GM23338 (cell line): ENCODE measurements around the gene SLC26A1. TPM values are rescaled to one million over a fixed set of nuclear protein-coding genes. Genes with fewer than 3 reads are reported as not detected.

Experiments used
- ATAC-seq: fragments of 200-7000 bp; cut with Tn5 transposase; 3 replicates; pipeline ENCODE4 v1.9.1; 2020
- DNase-seq: peaks from one replicate; pipeline ENCODE4 v3.0.0-alpha.2; 2015; ENCODE audit warnings: low spot score
- H2AFZ ChIP-seq: fragments of 200-600 bp; sonication (generic); 2 replicates; pipeline ENCODE4 v1.8.0; 2016; ENCODE audit warnings: antibody characterized with exemption, mild to moderate bottlenecking, moderate library complexity
- H3F3A ChIP-seq: fragments of 200-600 bp; sonication (generic); replicated peaks from 2 replicates; pipeline ENCODE4 v1.8.0; 2017; ENCODE audit warnings: antibody characterized with exemption, mixed run types, low read depth
- H3K27ac ChIP-seq: fragments of 200-600 bp; sonication (generic); 2 replicates; pipeline ENCODE4 v1.6.1; 2016; ENCODE audit warnings: low read depth
- H3K27me3 ChIP-seq: fragments of 200-600 bp; sonication (generic); 2 replicates; pipeline ENCODE4 v1.8.0; 2016; ENCODE audit warnings: mild to moderate bottlenecking, mixed run types, moderate library complexity; ENCODE audit not compliant: insufficient read depth
- H3K36me3 ChIP-seq: fragments of 200-600 bp; sonication (generic); 2 replicates; pipeline ENCODE4 v1.8.0; 2016; ENCODE audit warnings: mild to moderate bottlenecking; ENCODE audit not compliant: insufficient read depth
- H3K4me1 ChIP-seq: fragments of 200-600 bp; sonication (generic); 2 replicates; pipeline ENCODE4 v1.8.0; 2016; ENCODE audit warnings: mild to moderate bottlenecking, moderate library complexity; ENCODE audit not compliant: insufficient read depth
- H3K4me2 ChIP-seq: fragments of 200-600 bp; sonication (generic); 2 replicates; pipeline ENCODE4 v1.7.1; 2017; ENCODE audit warnings: mixed run types
- H3K4me3 ChIP-seq: fragments of 200-600 bp; sonication (generic); 2 replicates; pipeline ENCODE4 v1.6.1; 2016; ENCODE audit warnings: mixed run types
- H3K79me2 ChIP-seq: fragments of 200-600 bp; sonication (generic); replicated peaks from 2 replicates; pipeline ENCODE4 v1.8.0; 2017; ENCODE audit warnings: mild to moderate bottlenecking; ENCODE audit not compliant: insufficient read depth
- H3K9me2 ChIP-seq: fragments of 200-600 bp; sonication (generic); 2 replicates; pipeline ENCODE4 v1.8.0; 2017; ENCODE audit not compliant: insufficient read depth
- H4K20me1 ChIP-seq: fragments of 200-600 bp; sonication (generic); replicated peaks from 2 replicates; pipeline ENCODE4 v1.8.0; 2017; ENCODE audit warnings: mild to moderate bottlenecking; ENCODE audit not compliant: insufficient read depth
- H3K27ac Mint-ChIP-seq: 2 replicates; pipeline ENCODE4 v1.8.0; 2020; ENCODE audit warnings: inconsistent platforms, mild to moderate bottlenecking, moderate library complexity, mixed read lengths
- H3K27me3 Mint-ChIP-seq: 3 replicates; pipeline ENCODE4 v1.8.0; 2022; ENCODE audit warnings: low read depth, mild to moderate bottlenecking, moderate library complexity, mixed read lengths, inconsistent platforms; ENCODE audit not compliant: insufficient read depth, poor library complexity
- H3K36me3 Mint-ChIP-seq: 3 replicates; pipeline ENCODE4 v1.8.0; 2021; ENCODE audit warnings: low read depth, mild to moderate bottlenecking, inconsistent platforms, moderate library complexity, mixed read lengths
- H3K4me1 Mint-ChIP-seq: 3 replicates; pipeline ENCODE4 v1.8.0; 2020; ENCODE audit warnings: mild to moderate bottlenecking, inconsistent platforms, mixed read lengths
- H3K4me3 Mint-ChIP-seq: 3 replicates; pipeline ENCODE4 v1.8.0; 2021; ENCODE audit warnings: moderate library complexity, mild to moderate bottlenecking, inconsistent platforms, mixed read lengths
- H3K9me3 Mint-ChIP-seq: 3 replicates; pipeline ENCODE4 v1.8.0; 2020; ENCODE audit warnings: moderate library complexity, mild to moderate bottlenecking, inconsistent platforms, mixed read lengths
- CTCF ChIP-seq, 2 experiments: fragments of 200-600 bp in 1 of 2; sonication (generic) in 1 of 2; conservative IDR thresholded peaks; 2 replicates each; pipeline versions ENCODE4 v1.5.1 to v1.6.1; 2016 to 2017; ENCODE audit warnings: antibody characterized with exemption in 2 of 2, low read depth in 2 of 2, mild to moderate bottlenecking in 2 of 2, moderate library complexity in 1 of 2
- EZH2 ChIP-seq: fragments of 200-600 bp; sonication (generic); IDR thresholded peaks from one replicate; pipeline ENCODE4 v1.8.0; 2017; ENCODE audit warnings: antibody characterized with exemption, mild to moderate bottlenecking, low read depth; ENCODE audit not compliant: unreplicated experiment
- EZH2phosphoT487 ChIP-seq: fragments of 200-600 bp; sonication (generic); IDR thresholded peaks from one replicate; pipeline ENCODE4 v1.8.1; 2018; ENCODE audit warnings: antibody characterized with exemption; ENCODE audit not compliant: unreplicated experiment
- NANOG ChIP-seq: IDR thresholded peaks from 2 replicates; pipeline ENCODE4 v1.6.1; 2016; ENCODE audit warnings: antibody characterized with exemption, borderline replicate concordance
- STAT1 ChIP-seq: IDR thresholded peaks from one replicate; pipeline ENCODE4 v1.6.1; 2016; ENCODE audit warnings: antibody characterized with exemption; ENCODE audit not compliant: unreplicated experiment
- ZNF114 ChIP-seq: fragments of 250-450 bp; sonication (Bioruptor Pico); IDR thresholded peaks from 2 replicates; pipeline ENCODE4 v1.5.0; 2020; ENCODE audit warnings: mild to moderate bottlenecking, moderate library complexity
- polyA plus RNA-seq: library from polyadenylated mRNA; unstranded; fragments of >200 nt; fragmentation: Nextera tagmentation; extraction: Ambion mirVana; gene quantifications from 2 replicates; pipeline ENCODE4 v1.2.1, GENCODE V29; 2016
- total RNA-seq: library from RNA; depleted of rRNA; stranded (reverse); fragments of >200 nt; shearing (Covaris generic); gene quantifications from 2 replicates; pipeline ENCODE4 v1.2.3, GENCODE V29; 2014
- TF ChIP-seq, protein P1 (sequence below): IDR thresholded peaks from 2 replicates; pipeline ENCODE4 v1.6.1; 2016; ENCODE audit warnings: antibody characterized with exemption
- TF ChIP-seq, protein P2 (sequence below): IDR thresholded peaks from one replicate; pipeline ENCODE4 v1.6.1; 2018; ENCODE audit warnings: antibody characterized with exemption; ENCODE audit not compliant: unreplicated experiment
- TF ChIP-seq, protein P3 (sequence below): fragments of 250-450 bp; sonication (Bioruptor Pico); IDR thresholded peaks from 2 replicates; pipeline ENCODE4 v1.5.0; 2020; ENCODE audit warnings: mild to moderate bottlenecking, moderate library complexity

SLC26A1 gene
- total and polyA plus RNA-seq, 2 experiments from 2014 or later: 0.10 to 0.27 TPM

GRCh38 chr4:1036976-1037810 lies 44.0 kb upstream of the SLC26A1 start:
- Mint-ChIP-seq H3K27me3 (peaks cover 8% of the 10 kb centered on the region), H3K4me3 (no peak overlapping the region), H3K27ac (no peak overlapping the region), H3K9me3 (no peaks in the 10 kb centered on the region), H3K4me1 (peaks cover 6% of the 10 kb centered on the region), H3K36me3 (no peaks in the 10 kb centered on the region)
- ATAC-seq (peak; percentile 8; the same call in 2 of the 3 replicates), DNase-seq (no peak)
- H3K79me2 ChIP-seq: no peaks in the 10 kb centered on the region
- H3K4me3 ChIP-seq: no peak overlapping the region
- H3K9me2 ChIP-seq: no peaks in the 10 kb centered on the region
- no peak for TF ChIP-seq STAT1
- TF ChIP-seq CTCF (conservative IDR thresholded peaks at IDR 0.05; ENCODE audit: low read depth in 2 of 2): no peak
- TF ChIP-seq, protein P1, sequence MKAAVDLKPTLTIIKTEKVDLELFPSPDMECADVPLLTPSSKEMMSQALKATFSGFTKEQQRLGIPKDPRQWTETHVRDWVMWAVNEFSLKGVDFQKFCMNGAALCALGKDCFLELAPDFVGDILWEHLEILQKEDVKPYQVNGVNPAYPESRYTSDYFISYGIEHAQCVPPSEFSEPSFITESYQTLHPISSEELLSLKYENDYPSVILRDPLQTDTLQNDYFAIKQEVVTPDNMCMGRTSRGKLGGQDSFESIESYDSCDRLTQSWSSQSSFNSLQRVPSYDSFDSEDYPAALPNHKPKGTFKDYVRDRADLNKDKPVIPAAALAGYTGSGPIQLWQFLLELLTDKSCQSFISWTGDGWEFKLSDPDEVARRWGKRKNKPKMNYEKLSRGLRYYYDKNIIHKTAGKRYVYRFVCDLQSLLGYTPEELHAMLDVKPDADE: no peak
- no peak for TF ChIP-seq ZNF114 (CRISPR knock-in tag)
- TF ChIP-seq NANOG: no peak
- TF ChIP-seq, protein P2, sequence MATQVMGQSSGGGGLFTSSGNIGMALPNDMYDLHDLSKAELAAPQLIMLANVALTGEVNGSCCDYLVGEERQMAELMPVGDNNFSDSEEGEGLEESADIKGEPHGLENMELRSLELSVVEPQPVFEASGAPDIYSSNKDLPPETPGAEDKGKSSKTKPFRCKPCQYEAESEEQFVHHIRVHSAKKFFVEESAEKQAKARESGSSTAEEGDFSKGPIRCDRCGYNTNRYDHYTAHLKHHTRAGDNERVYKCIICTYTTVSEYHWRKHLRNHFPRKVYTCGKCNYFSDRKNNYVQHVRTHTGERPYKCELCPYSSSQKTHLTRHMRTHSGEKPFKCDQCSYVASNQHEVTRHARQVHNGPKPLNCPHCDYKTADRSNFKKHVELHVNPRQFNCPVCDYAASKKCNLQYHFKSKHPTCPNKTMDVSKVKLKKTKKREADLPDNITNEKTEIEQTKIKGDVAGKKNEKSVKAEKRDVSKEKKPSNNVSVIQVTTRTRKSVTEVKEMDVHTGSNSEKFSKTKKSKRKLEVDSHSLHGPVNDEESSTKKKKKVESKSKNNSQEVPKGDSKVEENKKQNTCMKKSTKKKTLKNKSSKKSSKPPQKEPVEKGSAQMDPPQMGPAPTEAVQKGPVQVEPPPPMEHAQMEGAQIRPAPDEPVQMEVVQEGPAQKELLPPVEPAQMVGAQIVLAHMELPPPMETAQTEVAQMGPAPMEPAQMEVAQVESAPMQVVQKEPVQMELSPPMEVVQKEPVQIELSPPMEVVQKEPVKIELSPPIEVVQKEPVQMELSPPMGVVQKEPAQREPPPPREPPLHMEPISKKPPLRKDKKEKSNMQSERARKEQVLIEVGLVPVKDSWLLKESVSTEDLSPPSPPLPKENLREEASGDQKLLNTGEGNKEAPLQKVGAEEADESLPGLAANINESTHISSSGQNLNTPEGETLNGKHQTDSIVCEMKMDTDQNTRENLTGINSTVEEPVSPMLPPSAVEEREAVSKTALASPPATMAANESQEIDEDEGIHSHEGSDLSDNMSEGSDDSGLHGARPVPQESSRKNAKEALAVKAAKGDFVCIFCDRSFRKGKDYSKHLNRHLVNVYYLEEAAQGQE: no peak
- TF ChIP-seq EZH2phosphoT487: no peak
- no peak for TF ChIP-seq EZH2
- TF ChIP-seq, protein P3, sequence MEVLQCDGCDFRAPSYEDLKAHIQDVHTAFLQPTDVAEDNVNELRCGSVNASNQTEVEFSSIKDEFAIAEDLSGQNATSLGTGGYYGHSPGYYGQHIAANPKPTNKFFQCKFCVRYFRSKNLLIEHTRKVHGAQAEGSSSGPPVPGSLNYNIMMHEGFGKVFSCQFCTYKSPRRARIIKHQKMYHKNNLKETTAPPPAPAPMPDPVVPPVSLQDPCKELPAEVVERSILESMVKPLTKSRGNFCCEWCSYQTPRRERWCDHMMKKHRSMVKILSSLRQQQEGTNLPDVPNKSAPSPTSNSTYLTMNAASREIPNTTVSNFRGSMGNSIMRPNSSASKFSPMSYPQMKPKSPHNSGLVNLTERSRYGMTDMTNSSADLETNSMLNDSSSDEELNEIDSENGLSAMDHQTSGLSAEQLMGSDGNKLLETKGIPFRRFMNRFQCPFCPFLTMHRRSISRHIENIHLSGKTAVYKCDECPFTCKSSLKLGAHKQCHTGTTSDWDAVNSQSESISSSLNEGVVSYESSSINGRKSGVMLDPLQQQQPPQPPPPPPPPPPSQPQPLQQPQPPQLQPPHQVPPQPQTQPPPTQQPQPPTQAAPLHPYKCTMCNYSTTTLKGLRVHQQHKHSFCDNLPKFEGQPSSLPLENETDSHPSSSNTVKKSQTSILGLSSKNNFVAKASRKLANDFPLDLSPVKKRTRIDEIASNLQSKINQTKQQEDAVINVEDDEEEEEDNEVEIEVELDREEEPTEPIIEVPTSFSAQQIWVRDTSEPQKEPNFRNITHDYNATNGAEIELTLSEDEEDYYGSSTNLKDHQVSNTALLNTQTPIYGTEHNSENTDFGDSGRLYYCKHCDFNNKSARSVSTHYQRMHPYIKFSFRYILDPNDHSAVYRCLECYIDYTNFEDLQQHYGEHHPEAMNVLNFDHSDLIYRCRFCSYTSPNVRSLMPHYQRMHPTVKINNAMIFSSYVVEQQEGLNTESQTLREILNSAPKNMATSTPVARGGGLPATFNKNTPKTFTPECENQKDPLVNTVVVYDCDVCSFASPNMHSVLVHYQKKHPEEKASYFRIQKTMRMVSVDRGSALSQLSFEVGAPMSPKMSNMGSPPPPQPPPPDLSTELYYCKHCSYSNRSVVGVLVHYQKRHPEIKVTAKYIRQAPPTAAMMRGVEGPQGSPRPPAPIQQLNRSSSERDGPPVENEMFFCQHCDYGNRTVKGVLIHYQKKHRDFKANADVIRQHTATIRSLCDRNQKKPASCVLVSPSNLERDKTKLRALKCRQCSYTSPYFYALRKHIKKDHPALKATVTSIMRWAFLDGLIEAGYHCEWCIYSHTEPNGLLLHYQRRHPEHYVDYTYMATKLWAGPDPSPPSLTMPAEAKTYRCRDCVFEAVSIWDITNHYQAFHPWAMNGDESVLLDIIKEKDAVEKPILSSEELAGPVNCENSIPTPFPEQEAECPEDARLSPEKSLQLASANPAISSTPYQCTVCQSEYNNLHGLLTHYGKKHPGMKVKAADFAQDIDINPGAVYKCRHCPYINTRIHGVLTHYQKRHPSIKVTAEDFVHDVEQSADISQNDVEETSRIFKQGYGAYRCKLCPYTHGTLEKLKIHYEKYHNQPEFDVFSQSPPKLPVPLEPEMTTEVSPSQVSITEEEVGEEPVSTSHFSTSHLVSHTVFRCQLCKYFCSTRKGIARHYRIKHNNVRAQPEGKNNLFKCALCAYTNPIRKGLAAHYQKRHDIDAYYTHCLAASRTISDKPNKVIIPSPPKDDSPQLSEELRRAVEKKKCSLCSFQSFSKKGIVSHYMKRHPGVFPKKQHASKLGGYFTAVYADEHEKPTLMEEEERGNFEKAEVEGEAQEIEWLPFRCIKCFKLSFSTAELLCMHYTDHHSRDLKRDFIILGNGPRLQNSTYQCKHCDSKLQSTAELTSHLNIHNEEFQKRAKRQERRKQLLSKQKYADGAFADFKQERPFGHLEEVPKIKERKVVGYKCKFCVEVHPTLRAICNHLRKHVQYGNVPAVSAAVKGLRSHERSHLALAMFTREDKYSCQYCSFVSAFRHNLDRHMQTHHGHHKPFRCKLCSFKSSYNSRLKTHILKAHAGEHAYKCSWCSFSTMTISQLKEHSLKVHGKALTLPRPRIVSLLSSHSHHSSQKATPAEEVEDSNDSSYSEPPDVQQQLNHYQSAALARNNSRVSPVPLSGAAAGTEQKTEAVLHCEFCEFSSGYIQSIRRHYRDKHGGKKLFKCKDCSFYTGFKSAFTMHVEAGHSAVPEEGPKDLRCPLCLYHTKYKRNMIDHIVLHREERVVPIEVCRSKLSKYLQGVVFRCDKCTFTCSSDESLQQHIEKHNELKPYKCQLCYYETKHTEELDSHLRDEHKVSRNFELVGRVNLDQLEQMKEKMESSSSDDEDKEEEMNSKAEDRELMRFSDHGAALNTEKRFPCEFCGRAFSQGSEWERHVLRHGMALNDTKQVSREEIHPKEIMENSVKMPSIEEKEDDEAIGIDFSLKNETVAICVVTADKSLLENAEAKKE (CRISPR knock-in tag): no peak
- no peaks in the 10 kb centered on the region for H3F3A ChIP-seq
- no peak overlapping the region for H3K27ac ChIP-seq
- no peak overlapping the region for H2AFZ ChIP-seq
- no peaks in the 10 kb centered on the region for H3K4me1 ChIP-seq
- H3K4me2 ChIP-seq: no peak overlapping the region
- H3K36me3 ChIP-seq: no peaks in the 10 kb centered on the region
- no peaks in the 10 kb centered on the region for H4K20me1 ChIP-seq
- no peaks in the 10 kb centered on the region for H3K27me3 ChIP-seq
